K562 (cell line): ENCODE data around the gene CHPF. TPM values are rescaled to one million over a fixed set of nuclear protein-coding genes. Genes with fewer than 3 reads are reported as not detected.

ENCODE experiments used
- ATAC-seq: fragments of 200-7000 bp; cut with Tn5 transposase; 3 replicates; pipeline ENCODE4 v1.9.1; 2020; ENCODE audit warnings: moderate library complexity
- BruUV-seq: library from RNA; stranded (reverse); fragments of 400-500 nt; replicated peaks from 2 replicates; lab custom pipeline; 2021; lab: Mats Ljungman, UMichigan
- CTCF ChIA-PET: fragments of 300-600 bp; formaldehyde crosslinking; extraction: SDS; loops from one replicate; lab custom pipeline; 2021; ENCODE audit warnings: low intra/inter-chr PET ratio; lab: Yijun Ruan, JAX
- POLR2A ChIA-PET: fragments of 300-600, 350-650 bp; sonication (Branson Sonifier 250); formaldehyde crosslinking; extraction: SDS; loops from one replicate; lab custom pipeline; 2021; ENCODE audit warnings: antibody characterized with exemption, inconsistent platforms; lab: Yijun Ruan, JAX
- DNase-seq, 4 experiments: peaks; one replicate each; pipeline versions ENCODE4 v3.0.0 to v3.0.0-alpha.2; 2011 to 2018; ENCODE audit warnings: low spot score in 3 of 4, mixed read lengths in 3 of 4; ENCODE audit errors: extremely low read depth in 1 of 4
- FAIRE-seq: peaks from 2 replicates; lab custom pipeline; 2011; peaks lifted over from hg19 to GRCh38; lab: Jason Lieb, UNC
- H2AFZ ChIP-seq: 2 replicates; pipeline ENCODE4 v1.6.0; 2011; ENCODE audit warnings: low read depth, low read length, control low read depth, inconsistent platforms
- H3K27ac ChIP-seq: fragments of 200-600 bp; 3 replicates; pipeline ENCODE4 v1.8.0; 2011; ENCODE audit warnings: low read depth, mild to moderate bottlenecking, control low read depth, inconsistent platforms, low read length, moderate library complexity, mixed read lengths; ENCODE audit errors: extremely low read depth
- H3K27me3 ChIP-seq, 2 experiments: fragments of 300-600 bp in 1 of 2; 2 replicates in 1 of 2; 3 replicates in 1 of 2; pipeline versions ENCODE4 v1.6.0 to v1.8.0; 2011; ENCODE audit warnings: inconsistent platforms in 2 of 2, low read length in 2 of 2, mild to moderate bottlenecking in 1 of 2, mixed read lengths in 1 of 2, moderate library complexity in 1 of 2; ENCODE audit not compliant: control insufficient read depth in 2 of 2, insufficient read depth in 2 of 2
- H3K36me3 ChIP-seq: fragments of 300-600 bp; 3 replicates; pipeline ENCODE4 v1.8.0; 2011; ENCODE audit warnings: mild to moderate bottlenecking, low read length, inconsistent platforms; ENCODE audit not compliant: control insufficient read depth, insufficient read depth
- H3K4me1 ChIP-seq, 2 experiments: fragments of 200-600 bp in 1 of 2; replicated peaks in 1 of 2; 2 replicates in 1 of 2; 3 replicates in 1 of 2; pipeline versions ENCODE4 v1.5.1 to v1.8.0; 2011; ENCODE audit warnings: inconsistent platforms in 2 of 2, low read length in 2 of 2, mild to moderate bottlenecking in 1 of 2, mixed read lengths in 1 of 2, moderate library complexity in 1 of 2; ENCODE audit not compliant: control insufficient read depth in 2 of 2, insufficient read depth in 2 of 2
- H3K4me2 ChIP-seq: 2 replicates; pipeline ENCODE4 v1.6.1; 2011; ENCODE audit warnings: low read length, control low read depth, inconsistent platforms, mixed read lengths; ENCODE audit not compliant: insufficient read depth
- H3K4me3 ChIP-seq: fragments of 200-600 bp; sonication (generic), shearing (Covaris generic); 2 replicates; pipeline ENCODE4 v1.5.1; 2016; ENCODE audit warnings: control low read depth, inconsistent platforms
- H3K79me2 ChIP-seq: fragments of 200-600 bp; 3 replicates; pipeline ENCODE4 v1.8.0; 2011; ENCODE audit warnings: low read length, inconsistent platforms; ENCODE audit not compliant: control insufficient read depth, insufficient read depth
- H3K9ac ChIP-seq, 2 experiments: 2 replicates each; pipeline versions ENCODE4 v1.6.0 to v1.6.1; 2011; ENCODE audit warnings: low read depth in 2 of 2, low read length in 2 of 2, control low read depth in 1 of 2, inconsistent platforms in 1 of 2, mild to moderate bottlenecking in 1 of 2, mixed read lengths in 1 of 2; ENCODE audit not compliant: insufficient read depth in 1 of 2
- H3K9me1 ChIP-seq: one replicate; pipeline ENCODE4 v1.6.0; 2011; ENCODE audit warnings: inconsistent platforms, mild to moderate bottlenecking, low read length, moderate library complexity; ENCODE audit not compliant: control insufficient read depth, insufficient read depth
- H3K9me3 ChIP-seq: replicated peaks from 2 replicates; pipeline ENCODE4 v1.5.1; 2011; ENCODE audit warnings: low read depth, low read length, inconsistent platforms; ENCODE audit not compliant: control insufficient read depth, insufficient read depth
- H4K20me1 ChIP-seq: replicated peaks from 2 replicates; pipeline ENCODE4 v1.6.1; 2011; ENCODE audit warnings: low read length, inconsistent platforms, mixed read lengths; ENCODE audit not compliant: control insufficient read depth, insufficient read depth
- CBFB ChIP-seq: sonication (generic); formaldehyde crosslinking; IDR thresholded peaks from 2 replicates; pipeline ENCODE4 v1.4.0; 2020; ENCODE audit warnings: mild to moderate bottlenecking, missing genetic modification reagents
- E2F3 ChIP-seq: fragments of 250-450 bp; sonication (Bioruptor Pico); IDR thresholded peaks from 2 replicates; pipeline ENCODE4 v1.4.0; 2020; ENCODE audit warnings: mild to moderate bottlenecking
- HDAC6 ChIP-seq: IDR thresholded peaks from 2 replicates; pipeline ENCODE4 v1.6.1; 2012; ENCODE audit warnings: low read depth, mild to moderate bottlenecking, control low read depth, inconsistent platforms, low read length, moderate library complexity
- KDM1A ChIP-seq, 2 experiments: fragments of 450-650 bp; IDR thresholded peaks; 2 replicates each; pipeline ENCODE4 v1.6.1; 2016; ENCODE audit warnings: mild to moderate bottlenecking in 2 of 2
- KLF1 ChIP-seq: fragments of 450-650 bp; IDR thresholded peaks from 2 replicates; pipeline ENCODE4 v1.6.1; 2016; ENCODE audit warnings: missing genetic modification characterization, missing compliant biosample characterization
- MCM3 ChIP-seq: fragments of 450-650 bp; IDR thresholded peaks from 2 replicates; pipeline ENCODE4 v1.6.1; 2016
- PPARD ChIP-seq: fragments of 250-450 bp; sonication (Bioruptor Pico); IDR thresholded peaks from 2 replicates; pipeline ENCODE4 v1.8.0; 2022; ENCODE audit warnings: inconsistent platforms, mild to moderate bottlenecking, moderate library complexity
- RCOR1 ChIP-seq, 2 experiments: IDR thresholded peaks; 2 replicates each; pipeline ENCODE4 v1.6.1; 2012; ENCODE audit warnings: low read depth in 2 of 2, low read length in 2 of 2, borderline replicate concordance in 1 of 2, improper control_type of control experiment in 1 of 2
- SOX6 ChIP-seq: fragments of 450-650 bp; IDR thresholded peaks from 2 replicates; pipeline ENCODE4 v1.6.1; 2014; ENCODE audit warnings: mild to moderate bottlenecking
- TAL1 ChIP-seq: fragments of 450-650 bp; IDR thresholded peaks from 2 replicates; pipeline ENCODE4 v1.6.1; 2016; ENCODE audit warnings: mild to moderate bottlenecking
- ZNF324 ChIP-seq: fragments of 250-450 bp; sonication (Bioruptor Pico); IDR thresholded peaks from 2 replicates; pipeline ENCODE4 v1.4.0; 2020; ENCODE audit warnings: mild to moderate bottlenecking
- WGBS: fragments of 100-300 bp; shearing (Covaris generic); methylation state at CpG from one replicate; pipeline ENCODE4 v1.1.6; 2016; ENCODE audit warnings: low coverage, mixed read lengths; ENCODE audit not compliant: insufficient coverage; ENCODE audit errors: missing lambda C conversion rate; 5-methylcytosine and 5-hydroxymethylcytosine counted together
- in situ Hi-C: fragments of 300-500 bp; cut with MboI; formaldehyde crosslinking; loops from 4 replicates; pipeline ENCODE4 v1.15.0; 2018; ENCODE audit warnings: inconsistent platforms, mixed read lengths
- intact Hi-C: fragments of 100-400 bp; cut with micrococcal nuclease; formaldehyde crosslinking; loops from 2 replicates; pipeline ENCODE4 v1.14.2; 2022
- polyA plus RNA-seq, 8 experiments: library from polyadenylated mRNA; depleted of rRNA in 4 of 8; stranded (reverse) in 5 of 8; unstranded in 3 of 8; fragments of >200 nt; fragmentation: Nextera tagmentation in 2 of 8; fragmentation: Illumina TruSeq in 1 of 8; extraction: Ambion mirVana in 2 of 8; extraction: Trizol in 1 of 8; gene quantifications; 2 replicates each; pipeline versions ENCODE4 v1.2.1 to v1.2.3, GENCODE V29; 2011 to 2014; ENCODE audit warnings: inconsistent platforms in 1 of 8, missing spikeins in 1 of 8
- total RNA-seq, 7 experiments: library from RNA; depleted of rRNA in 6 of 7; stranded (reverse); fragments of >200 nt in 6 of 7; fragmentation: Illumina TruSeq in 2 of 7; extraction: Trizol in 2 of 7; gene quantifications; 2 replicates each; pipeline versions ENCODE4 v1.2.1 to v1.2.3, GENCODE V29; 2011 to 2021; ENCODE audit warnings: low replicate concordance in 1 of 7
- TF ChIP-seq, protein P1 (sequence below), 2 experiments: fragments of 250-450 bp in 1 of 2; fragments of 450-650 bp in 1 of 2; sonication (Bioruptor Pico) in 1 of 2; IDR thresholded peaks; 2 replicates each; pipeline versions ENCODE4 v1.6.1 to v1.8.0; 2016 to 2021; ENCODE audit warnings: mild to moderate bottlenecking in 2 of 2, moderate library complexity in 2 of 2, missing compliant biosample characterization in 1 of 2, missing genetic modification characterization in 1 of 2

The CHPF gene
- total and polyA plus RNA-seq, 9 of the 15 experiments (the other 6 are each of a cell fraction or from before 2014, with no cell fraction given): 0.15 to 57.2 (median 7.9) TPM

GRCh38 chr2:219549619-219550018 lies 6.0 kb upstream of the CHPF start (continued):
- TF ChIP-seq SOX6 (no peak), KDM1A (IDR thresholded peaks at IDR 0.05) (no peak)

DNA sequence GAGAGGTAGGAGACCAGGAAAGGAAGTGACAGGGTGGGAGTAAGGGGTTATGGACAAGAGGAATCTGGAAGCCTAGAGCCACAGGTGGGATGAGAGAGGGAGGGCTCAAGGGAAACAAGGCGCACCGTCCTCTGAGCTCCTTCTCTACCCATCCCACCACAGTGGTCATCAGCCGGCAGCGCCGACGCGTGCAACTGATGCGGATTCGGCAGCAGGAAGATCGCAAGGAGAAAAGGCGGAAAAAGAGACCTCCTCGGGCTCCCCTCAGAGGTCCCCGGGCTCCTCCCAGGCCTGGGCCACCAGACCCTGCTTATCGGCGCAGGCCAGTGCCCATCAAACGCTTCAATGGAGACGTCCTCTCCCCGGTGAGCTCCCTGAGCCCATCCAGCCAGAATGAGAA lies 5.4 kb upstream of the CHPF start:
- H3K9me3 ChIP-seq: no peaks in the 10 kb centered on the region
- no peak overlapping the region for H3K27ac ChIP-seq
- no TSS peak for BruUV-seq
- CTCF ChIA-PET: no interaction called here
- H3K79me2 ChIP-seq: no peaks in the 10 kb centered on the region
- WGBS: 87% methylated on average over 14 of the region's 18 CpGs
- DNase-seq: no peak
- H4K20me1 ChIP-seq: no peaks in the 10 kb centered on the region
- TF ChIP-seq ZNF324 (CRISPR knock-in tag) (no peak), MCM3 (no peak), RCOR1 (IDR thresholded peaks at IDR 0.05; ENCODE audit: borderline replicate concordance in 1 of 2, low read depth in 2 of 2, low read length in 2 of 2) (no peak), HDAC6 (no peak), PPARD (CRISPR knock-in tag) (no peak), KLF1 (tag) (no peak), TAL1 (no peak), CBFB (no peak), E2F3 (CRISPR knock-in tag) (no peak)
- TF ChIP-seq, protein P1, sequence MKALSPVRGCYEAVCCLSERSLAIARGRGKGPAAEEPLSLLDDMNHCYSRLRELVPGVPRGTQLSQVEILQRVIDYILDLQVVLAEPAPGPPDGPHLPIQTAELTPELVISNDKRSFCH (CRISPR knock-in tag; IDR thresholded peaks at IDR 0.05): no peak
- TF ChIP-seq, protein P1 (tag; IDR thresholded peaks at IDR 0.05): no peak
- H3K4me3 ChIP-seq: no peak overlapping the region
- no peak overlapping the region for H3K9ac ChIP-seq
- H3K27me3 ChIP-seq: no peaks in the 10 kb centered on the region
- no peak for FAIRE-seq
- H2AFZ ChIP-seq: no peak overlapping the region
- no peaks in the 10 kb centered on the region for H3K36me3 ChIP-seq
- H3K9me1 ChIP-seq: no peaks in the 10 kb centered on the region
- intact Hi-C loops: no loop called here
- peaks cover 4 to 42% of the 10 kb centered on the region in 2 experiments; a peak in 3 of 5 replicates for H3K4me1 ChIP-seq
- ATAC-seq: no peak
- in situ Hi-C loops: loop anchor here (10.0 kb wide), 1 partner anchor 146 kb away; no protein-coding TSS in a partner anchor
- POLR2A ChIA-PET: interaction anchor here (0.7 to 1.5 kb wide), 3 partner anchors 11 to 48 kb away, joined by 3 read pairs; partner anchors contain the start of gene STK11IP
- no peak overlapping the region for H3K4me2 ChIP-seq
